Adrenal gland (tissue), 5 donors: Measurements from ENCODE around the gene DKK3.

Experiments used
- POLR2A ChIP-seq, 2 donors: fragments of 450-650 bp; IDR thresholded peaks; one replicate each; pipeline ENCODE4 v1.6.1; 2017; ENCODE audit warnings: antibody characterized with exemption in 2 of 2, mild to moderate bottlenecking in 2 of 2, moderate library complexity in 1 of 2
- TF ChIP-seq, protein P1 (sequence below), 6 experiments: fragments of 450-650 bp in 4 of 6; fragments of 200-600 bp in 2 of 6; sonication (generic) in 1 of 6; IDR thresholded peaks; 1 replicate in 5 of 6; 2 replicates in 1 of 6; pipeline versions ENCODE4 v1.5.1 to v1.8.0; 2016 to 2021; ENCODE audit warnings: antibody characterized with exemption in 6 of 6, mild to moderate bottlenecking in 2 of 6, moderate library complexity in 1 of 6
- donor health status: DM: no; HTN: no; CAD: no.

GRCh38 chr11:12029738-12030363, 21.4 kb upstream of the DKK3 start:
- no peak for TF ChIP-seq POLR2A (IDR thresholded peaks at IDR 0.05)
- TF ChIP-seq, protein P1, sequence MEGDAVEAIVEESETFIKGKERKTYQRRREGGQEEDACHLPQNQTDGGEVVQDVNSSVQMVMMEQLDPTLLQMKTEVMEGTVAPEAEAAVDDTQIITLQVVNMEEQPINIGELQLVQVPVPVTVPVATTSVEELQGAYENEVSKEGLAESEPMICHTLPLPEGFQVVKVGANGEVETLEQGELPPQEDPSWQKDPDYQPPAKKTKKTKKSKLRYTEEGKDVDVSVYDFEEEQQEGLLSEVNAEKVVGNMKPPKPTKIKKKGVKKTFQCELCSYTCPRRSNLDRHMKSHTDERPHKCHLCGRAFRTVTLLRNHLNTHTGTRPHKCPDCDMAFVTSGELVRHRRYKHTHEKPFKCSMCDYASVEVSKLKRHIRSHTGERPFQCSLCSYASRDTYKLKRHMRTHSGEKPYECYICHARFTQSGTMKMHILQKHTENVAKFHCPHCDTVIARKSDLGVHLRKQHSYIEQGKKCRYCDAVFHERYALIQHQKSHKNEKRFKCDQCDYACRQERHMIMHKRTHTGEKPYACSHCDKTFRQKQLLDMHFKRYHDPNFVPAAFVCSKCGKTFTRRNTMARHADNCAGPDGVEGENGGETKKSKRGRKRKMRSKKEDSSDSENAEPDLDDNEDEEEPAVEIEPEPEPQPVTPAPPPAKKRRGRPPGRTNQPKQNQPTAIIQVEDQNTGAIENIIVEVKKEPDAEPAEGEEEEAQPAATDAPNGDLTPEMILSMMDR (IDR thresholded peaks at IDR 0.05): no peak
